NCI-H146 treated with DMSO at 0.1 percent for 48 hours (cell line): ENCODE results near the gene TSHZ2.
"Not testable (repeated sequence)": the region's sequence is repeated elsewhere in the genome, so short reads cannot be mapped to it uniquely, and the experiment has no call there.

Experiments used
- DNase-seq: peaks from one replicate; lab custom pipeline; 2025; ENCODE audit not compliant: unreplicated experiment; lab: John Stamatoyannopoulos, UW

The TSHZ2 gene

GRCh38 chr20:53527196-53527595 lies 555.0 kb downstream of the TSHZ2 start:
- DNase-seq: no peak

- DNase-seq: no peak
Measured at GRCh38 chr20:53529658-53530057, 557.5 kb downstream of the TSHZ2 start.

GRCh38 chr20:53530440-53530839 lies 558.3 kb downstream of the TSHZ2 start:
- no peak for DNase-seq

GRCh38 chr20:53532654-53533312 lies 560.6 kb downstream of the TSHZ2 start:
- not testable (repeated sequence) for DNase-seq

GRCh38 chr20:53533500-53533899 lies 561.3 kb downstream of the TSHZ2 start:
- no peak for DNase-seq

- no peak for DNase-seq
Measured at GRCh38 chr20:53534037-53534436, 561.9 kb downstream of the TSHZ2 start.

GRCh38 chr20:53535878-53536277 lies 563.7 kb downstream of the TSHZ2 start:
- DNase-seq: no peak

GRCh38 chr20:53536382-53536781 lies 564.2 kb downstream of the TSHZ2 start:
- DNase-seq: not testable (repeated sequence)

- no peak for DNase-seq
Measured at GRCh38 chr20:53539516-53539915, 567.4 kb downstream of the TSHZ2 start.
